Ascending aorta (tissue), 2 donors: Measurements from ENCODE around the gene AKAP6. TPM values are rescaled to one million over a fixed set of nuclear protein-coding genes. Genes with fewer than 3 reads are reported as not detected.

Source experiments
- DNase-seq, 2 donors: peaks; one replicate each; pipeline ENCODE4 v3.0.0-alpha.2; 2019; ENCODE audit warnings: low spot score in 2 of 2
- H3K27ac ChIP-seq, 2 donors: fragments of 200-600 bp; sonication (generic); one replicate each; pipeline ENCODE4 v1.5.1; 2016 to 2017; ENCODE audit warnings: mild to moderate bottlenecking in 1 of 2
- H3K27me3 ChIP-seq: fragments of 200-600 bp; sonication (generic); one replicate; pipeline ENCODE4 v1.5.1; 2017
- H3K36me3 ChIP-seq, 2 donors: fragments of 200-600 bp; sonication (generic); one replicate each; pipeline ENCODE4 v1.5.1; 2016
- H3K4me1 ChIP-seq, 2 donors: fragments of 200-600 bp; sonication (generic); one replicate each; pipeline ENCODE4 v1.5.1; 2016 to 2017; ENCODE audit warnings: mild to moderate bottlenecking in 1 of 2
- H3K4me3 ChIP-seq, 2 donors: fragments of 200-600 bp; sonication (generic); one replicate each; pipeline ENCODE4 v1.5.1; 2016 to 2017; ENCODE audit warnings: mild to moderate bottlenecking in 1 of 2
- H3K9me3 ChIP-seq, 2 donors: fragments of 200-600 bp; sonication (generic); one replicate each; pipeline ENCODE4 v1.5.1; 2016
- intact Hi-C: fragments of 100-400 bp; cut with DNase I; formaldehyde crosslinking; loops from one replicate; pipeline ENCODE4 v1.15.1; 2023
- total RNA-seq: library from RNA; depleted of rRNA; stranded (reverse); fragments of >200 nt; gene quantifications from one replicate; pipeline ENCODE4 v1.1.0, GENCODE V29; 2016
- TF ChIP-seq, protein P1 (sequence below), 3 experiments: fragments of 200-600 bp in 2 of 3; fragments of 450-650 bp in 1 of 3; sonication (generic) in 2 of 3; IDR thresholded peaks; one replicate each; pipeline ENCODE4 v1.5.1; 2016 to 2019; ENCODE audit warnings: antibody characterized with exemption in 3 of 3, mild to moderate bottlenecking in 1 of 3, moderate library complexity in 1 of 3

AKAP6 gene
- total RNA-seq, 1 donor from 2014 or later = 21.1 TPM

DNA sequence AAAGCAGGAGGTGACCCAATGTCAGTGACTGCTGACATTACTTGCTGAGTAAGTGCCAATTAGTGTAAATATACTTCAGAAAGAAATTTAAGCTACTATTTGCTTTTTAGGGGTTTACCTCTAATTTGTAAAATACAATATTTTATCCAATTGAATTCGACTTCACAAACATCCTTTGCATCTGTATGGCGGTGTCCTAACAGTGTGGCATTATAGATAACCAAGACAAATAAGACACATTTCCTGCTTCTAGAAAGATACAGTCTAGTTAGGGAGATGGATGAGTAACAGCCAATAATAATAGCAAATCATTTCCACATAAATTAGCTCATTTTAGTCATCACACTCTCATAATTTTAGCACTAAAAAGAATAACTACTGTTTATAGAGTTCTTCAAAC lies 196.5 kb downstream of the AKAP6 start:
- peaks cover 0 to 4% of the 10 kb centered on the region in 2 donors for H3K4me1 ChIP-seq
- DNase-seq = no peak
- H3K9me3 ChIP-seq = no peaks in the 10 kb centered on the region
- H3K36me3 ChIP-seq = no peaks in the 10 kb centered on the region
- H3K4me3 ChIP-seq = no peak overlapping the region
- no peaks in the 10 kb centered on the region for H3K27me3 ChIP-seq
- intact Hi-C loops = no loop called here
- H3K27ac ChIP-seq = no peak overlapping the region
- TF ChIP-seq, protein P1, sequence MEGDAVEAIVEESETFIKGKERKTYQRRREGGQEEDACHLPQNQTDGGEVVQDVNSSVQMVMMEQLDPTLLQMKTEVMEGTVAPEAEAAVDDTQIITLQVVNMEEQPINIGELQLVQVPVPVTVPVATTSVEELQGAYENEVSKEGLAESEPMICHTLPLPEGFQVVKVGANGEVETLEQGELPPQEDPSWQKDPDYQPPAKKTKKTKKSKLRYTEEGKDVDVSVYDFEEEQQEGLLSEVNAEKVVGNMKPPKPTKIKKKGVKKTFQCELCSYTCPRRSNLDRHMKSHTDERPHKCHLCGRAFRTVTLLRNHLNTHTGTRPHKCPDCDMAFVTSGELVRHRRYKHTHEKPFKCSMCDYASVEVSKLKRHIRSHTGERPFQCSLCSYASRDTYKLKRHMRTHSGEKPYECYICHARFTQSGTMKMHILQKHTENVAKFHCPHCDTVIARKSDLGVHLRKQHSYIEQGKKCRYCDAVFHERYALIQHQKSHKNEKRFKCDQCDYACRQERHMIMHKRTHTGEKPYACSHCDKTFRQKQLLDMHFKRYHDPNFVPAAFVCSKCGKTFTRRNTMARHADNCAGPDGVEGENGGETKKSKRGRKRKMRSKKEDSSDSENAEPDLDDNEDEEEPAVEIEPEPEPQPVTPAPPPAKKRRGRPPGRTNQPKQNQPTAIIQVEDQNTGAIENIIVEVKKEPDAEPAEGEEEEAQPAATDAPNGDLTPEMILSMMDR (IDR thresholded peaks at IDR 0.05) = no peak

DNA sequence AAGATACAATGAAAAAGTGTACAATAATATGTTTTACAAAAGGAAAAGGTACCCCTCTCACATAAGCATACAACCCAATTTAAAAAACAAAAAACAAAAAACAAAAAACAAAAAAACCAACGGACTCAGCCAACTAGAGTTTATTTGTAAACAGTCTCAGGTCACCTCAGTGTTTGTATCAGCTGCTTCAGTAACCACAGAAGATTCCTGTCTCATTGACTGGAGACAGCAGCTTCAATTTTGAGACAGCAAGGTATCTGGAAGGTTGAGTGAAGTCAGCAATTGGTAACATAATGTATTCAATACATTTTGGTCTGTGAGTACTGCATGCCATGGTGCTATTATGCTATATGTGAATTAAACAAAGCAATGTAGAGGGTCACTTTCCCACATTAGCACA lies 201.7 kb downstream of the AKAP6 start:
- Histone ChIP-seq H3K36me3 (peaks cover 0 to 3% of the 10 kb centered on the region in 2 donors), H3K9me3 (no peaks in the 10 kb centered on the region), H3K27ac (no peak overlapping the region), H3K4me3 (no peak overlapping the region), H3K27me3 (no peaks in the 10 kb centered on the region), H3K4me1 (peaks cover 0 to 2% of the 10 kb centered on the region in 2 donors)
- TF ChIP-seq, protein P1 (IDR thresholded peaks at IDR 0.05) = no peak
- no peak for DNase-seq
- intact Hi-C loops = no loop called here

DNA sequence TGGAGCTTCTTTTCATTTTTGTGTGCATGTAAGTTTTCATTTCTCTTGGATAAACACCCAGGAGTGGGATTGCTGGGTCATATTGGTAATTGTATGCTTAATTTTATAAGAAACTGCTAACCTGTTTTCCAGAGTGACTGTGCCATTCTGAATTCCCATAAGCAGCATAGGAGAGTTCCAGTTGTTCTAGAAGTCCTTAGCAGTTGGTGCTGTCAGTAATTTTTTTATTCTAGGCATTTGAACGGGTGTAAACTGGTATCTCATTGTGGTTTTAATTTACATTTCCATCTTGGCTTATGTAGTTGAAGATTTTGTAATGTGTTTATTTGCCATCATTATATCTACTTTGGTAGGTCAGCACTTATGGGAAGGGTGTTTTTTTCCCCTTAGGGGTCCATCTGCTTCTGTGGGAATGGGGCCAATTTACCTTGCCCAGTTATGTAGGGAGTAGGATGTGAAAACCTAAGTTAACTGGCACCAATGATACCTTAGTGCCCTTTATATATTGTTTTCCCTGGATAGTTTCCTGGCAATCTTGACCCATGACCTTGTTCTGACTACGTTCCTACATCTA lies 202.9 kb downstream of the AKAP6 start:
- intact Hi-C loops = no loop called here
- no peak for DNase-seq
- Histone ChIP-seq H3K4me1 (peaks cover 0 to 2% of the 10 kb centered on the region in 2 donors), H3K9me3 (no peaks in the 10 kb centered on the region), H3K36me3 (peaks cover under 1 to 13% of the 10 kb centered on the region in 2 donors), H3K27ac (no peak overlapping the region), H3K27me3 (no peaks in the 10 kb centered on the region), H3K4me3 (no peak overlapping the region)
- TF ChIP-seq, protein P1 (IDR thresholded peaks at IDR 0.05) = no peak

DNA sequence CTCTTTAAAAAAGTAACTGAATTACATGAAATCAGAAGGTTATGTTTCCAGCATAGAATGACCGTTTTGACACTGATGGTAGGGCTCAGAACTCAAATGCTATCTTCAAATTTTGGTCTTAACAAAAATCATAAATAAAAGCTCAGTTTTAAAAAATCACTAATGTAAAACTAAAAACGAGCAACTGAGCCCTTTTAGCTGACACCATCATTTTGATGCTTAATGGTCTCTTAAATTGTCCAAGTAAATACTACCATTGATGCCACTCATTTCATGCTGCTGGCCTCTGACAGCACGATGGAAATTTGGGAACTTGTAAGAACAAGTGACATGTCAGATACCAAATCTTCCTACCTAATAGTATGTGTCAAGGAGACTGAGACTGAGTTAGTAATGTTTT lies 205.0 kb downstream of the AKAP6 start:
- Histone ChIP-seq H3K27ac (no peak overlapping the region), H3K36me3 (peaks cover 4 to 24% of the 10 kb centered on the region in 2 donors), H3K9me3 (no peaks in the 10 kb centered on the region), H3K4me3 (no peak overlapping the region), H3K27me3 (no peaks in the 10 kb centered on the region), H3K4me1 (peaks cover 0 to 2% of the 10 kb centered on the region in 2 donors)
- no peak for DNase-seq
- intact Hi-C loops = no loop called here
- TF ChIP-seq, protein P1 (IDR thresholded peaks at IDR 0.05) = no peak

DNA sequence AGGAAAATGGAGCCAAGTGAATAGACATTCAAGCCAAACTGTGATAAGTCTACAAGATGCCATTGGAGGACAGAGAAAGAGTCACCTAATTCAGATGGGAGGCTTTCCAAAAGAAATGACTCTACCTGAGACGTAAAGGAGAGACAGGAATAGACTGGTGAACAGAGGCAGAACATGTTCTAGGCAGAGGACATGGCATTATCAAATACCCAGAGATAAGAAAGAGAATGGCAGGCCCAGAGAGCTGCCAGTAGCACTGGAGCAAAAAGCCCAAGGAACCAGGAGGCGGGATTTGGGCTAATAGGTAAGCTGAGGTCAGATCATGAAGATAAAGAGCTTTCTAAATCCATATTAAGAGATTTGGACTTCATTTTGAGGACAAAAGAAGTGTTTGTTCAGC lies 207.1 kb downstream of the AKAP6 start:
- Histone ChIP-seq H3K4me3 (no peak overlapping the region), H3K27me3 (no peaks in the 10 kb centered on the region), H3K9me3 (no peaks in the 10 kb centered on the region), H3K36me3 (peaks cover 4 to 24% of the 10 kb centered on the region in 2 donors), H3K4me1 (peaks cover 0 to 2% of the 10 kb centered on the region in 2 donors), H3K27ac (no peak overlapping the region)
- DNase-seq = no peak
- TF ChIP-seq, protein P1 (IDR thresholded peaks at IDR 0.05) = no peak
- intact Hi-C loops = no loop called here

DNA sequence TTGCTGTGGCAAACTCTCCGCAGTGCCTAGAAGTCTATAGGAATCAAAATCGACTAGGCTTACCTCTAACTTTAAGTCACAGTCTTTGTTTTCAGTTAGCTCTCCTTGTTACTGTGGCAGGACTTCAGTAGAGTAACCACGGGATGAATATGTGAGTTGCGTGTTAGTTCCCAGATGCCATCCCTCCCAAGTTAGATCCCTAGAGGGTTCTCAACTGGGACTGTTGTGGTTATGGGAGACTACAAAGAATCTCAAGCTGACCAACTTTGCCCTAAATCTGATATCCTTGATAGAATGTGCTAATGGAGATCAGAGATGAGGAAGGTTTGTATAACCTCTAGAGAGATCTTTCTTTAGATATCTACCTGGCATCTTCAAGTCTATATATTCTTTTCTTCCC lies 208.1 kb downstream of the AKAP6 start:
- no peaks in the 10 kb centered on the region for H3K27me3 ChIP-seq
- TF ChIP-seq, protein P1 (IDR thresholded peaks at IDR 0.05) = no peak
- no peak overlapping the region for H3K4me3 ChIP-seq
- H3K36me3 ChIP-seq = peaks cover 4 to 24% of the 10 kb centered on the region in 2 donors
- DNase-seq = no peak
- intact Hi-C loops = no loop called here
- peaks cover 0 to 2% of the 10 kb centered on the region in 2 donors for H3K4me1 ChIP-seq
- H3K9me3 ChIP-seq = no peaks in the 10 kb centered on the region
- no peak overlapping the region for H3K27ac ChIP-seq
